HCT116 (cell line): ENCODE results near the gene REXO5.
A peak's percentile ranks its signal among the peaks of the same experiment; 100 is the strongest.

Experiments used
- EZH2 ChIP-seq: fragments of 200-600 bp; sonication (generic); IDR thresholded peaks from 2 replicates; pipeline ENCODE4 v1.6.1; 2017; ENCODE audit warnings: antibody characterized with exemption, mixed run types
- EZH2phosphoT487 ChIP-seq: fragments of 200-600 bp; IDR thresholded peaks from 2 replicates; pipeline ENCODE4 v1.6.1; 2018; ENCODE audit warnings: antibody characterized with exemption, borderline replicate concordance
- POLR2A ChIP-seq: IDR thresholded peaks from 2 replicates; pipeline ENCODE4 v1.7.0; 2011; ENCODE audit warnings: borderline replicate concordance; ENCODE audit not compliant: insufficient read depth, insufficient read length; ENCODE audit errors: extremely low read depth
- RAD21 ChIP-seq: IDR thresholded peaks from 2 replicates; pipeline ENCODE4 v1.6.1; 2012; ENCODE audit warnings: low read depth, mild to moderate bottlenecking
- SRF ChIP-seq: IDR thresholded peaks from 2 replicates; pipeline ENCODE4 v1.6.1; 2012; ENCODE audit warnings: low read depth
- YY1 ChIP-seq: IDR thresholded peaks from 2 replicates; pipeline ENCODE4 v1.6.1; 2011; ENCODE audit warnings: low read length, low read depth, moderate library complexity, mild to moderate bottlenecking; ENCODE audit not compliant: insufficient replicate concordance; ENCODE audit errors: extremely low read depth
- TF ChIP-seq, protein P1 (sequence below), 3 experiments: fragments of 200-600 bp in 1 of 3; sonication (generic) in 1 of 3; IDR thresholded peaks in 2 of 3; conservative IDR thresholded peaks in 1 of 3; 2 replicates each; pipeline ENCODE4 v1.5.1; 2012 to 2017; ENCODE audit warnings: low read depth in 2 of 3, low read length in 2 of 3, antibody characterized with exemption in 1 of 3, borderline replicate concordance in 1 of 3, control low read depth in 1 of 3, mild to moderate bottlenecking in 1 of 3, mixed read lengths in 1 of 3, mixed run types in 1 of 3, moderate library complexity in 1 of 3; ENCODE audit not compliant: insufficient read depth in 1 of 3
- TF ChIP-seq, protein P2 (sequence below): IDR thresholded peaks from 2 replicates; pipeline ENCODE4 v1.6.1; 2012; ENCODE audit warnings: low read depth

DNA sequence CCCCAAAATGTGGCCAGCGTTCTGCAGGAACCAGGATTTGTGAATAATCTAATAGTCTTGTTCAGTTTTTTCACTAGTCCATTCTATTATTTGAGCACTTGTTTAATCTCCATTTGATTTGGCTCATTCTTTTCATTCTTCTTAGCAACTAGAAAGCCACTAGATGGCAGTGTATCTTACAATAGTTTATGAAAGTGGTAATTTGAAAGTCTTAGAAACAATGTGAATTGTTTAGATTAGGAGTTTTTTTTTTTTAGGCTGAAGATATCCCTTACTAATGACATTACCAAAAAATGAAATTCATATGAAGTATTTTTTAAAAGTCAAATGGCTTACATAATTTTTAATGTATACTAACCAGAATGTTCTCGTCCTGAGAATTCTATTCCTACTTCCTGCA is 6.7 kb upstream of the REXO5 start:
- TF ChIP-seq SRF (no peak), RAD21 (peak; percentile 54), YY1 (no peak), POLR2A (no peak), EZH2phosphoT487 (no peak), EZH2 (no peak)
- TF ChIP-seq, protein P1, sequence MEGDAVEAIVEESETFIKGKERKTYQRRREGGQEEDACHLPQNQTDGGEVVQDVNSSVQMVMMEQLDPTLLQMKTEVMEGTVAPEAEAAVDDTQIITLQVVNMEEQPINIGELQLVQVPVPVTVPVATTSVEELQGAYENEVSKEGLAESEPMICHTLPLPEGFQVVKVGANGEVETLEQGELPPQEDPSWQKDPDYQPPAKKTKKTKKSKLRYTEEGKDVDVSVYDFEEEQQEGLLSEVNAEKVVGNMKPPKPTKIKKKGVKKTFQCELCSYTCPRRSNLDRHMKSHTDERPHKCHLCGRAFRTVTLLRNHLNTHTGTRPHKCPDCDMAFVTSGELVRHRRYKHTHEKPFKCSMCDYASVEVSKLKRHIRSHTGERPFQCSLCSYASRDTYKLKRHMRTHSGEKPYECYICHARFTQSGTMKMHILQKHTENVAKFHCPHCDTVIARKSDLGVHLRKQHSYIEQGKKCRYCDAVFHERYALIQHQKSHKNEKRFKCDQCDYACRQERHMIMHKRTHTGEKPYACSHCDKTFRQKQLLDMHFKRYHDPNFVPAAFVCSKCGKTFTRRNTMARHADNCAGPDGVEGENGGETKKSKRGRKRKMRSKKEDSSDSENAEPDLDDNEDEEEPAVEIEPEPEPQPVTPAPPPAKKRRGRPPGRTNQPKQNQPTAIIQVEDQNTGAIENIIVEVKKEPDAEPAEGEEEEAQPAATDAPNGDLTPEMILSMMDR (IDR thresholded peaks at IDR 0.05 in 2 of 3, conservative IDR thresholded peaks at IDR 0.05 in 1 of 3; ENCODE audit: borderline replicate concordance in 1 of 3, insufficient read depth in 1 of 3, low read depth in 2 of 3, low read length in 2 of 3) = peak; percentile 41 to 62 (median 46); a peak in 5 of 6 replicates
- TF ChIP-seq, protein P2, sequence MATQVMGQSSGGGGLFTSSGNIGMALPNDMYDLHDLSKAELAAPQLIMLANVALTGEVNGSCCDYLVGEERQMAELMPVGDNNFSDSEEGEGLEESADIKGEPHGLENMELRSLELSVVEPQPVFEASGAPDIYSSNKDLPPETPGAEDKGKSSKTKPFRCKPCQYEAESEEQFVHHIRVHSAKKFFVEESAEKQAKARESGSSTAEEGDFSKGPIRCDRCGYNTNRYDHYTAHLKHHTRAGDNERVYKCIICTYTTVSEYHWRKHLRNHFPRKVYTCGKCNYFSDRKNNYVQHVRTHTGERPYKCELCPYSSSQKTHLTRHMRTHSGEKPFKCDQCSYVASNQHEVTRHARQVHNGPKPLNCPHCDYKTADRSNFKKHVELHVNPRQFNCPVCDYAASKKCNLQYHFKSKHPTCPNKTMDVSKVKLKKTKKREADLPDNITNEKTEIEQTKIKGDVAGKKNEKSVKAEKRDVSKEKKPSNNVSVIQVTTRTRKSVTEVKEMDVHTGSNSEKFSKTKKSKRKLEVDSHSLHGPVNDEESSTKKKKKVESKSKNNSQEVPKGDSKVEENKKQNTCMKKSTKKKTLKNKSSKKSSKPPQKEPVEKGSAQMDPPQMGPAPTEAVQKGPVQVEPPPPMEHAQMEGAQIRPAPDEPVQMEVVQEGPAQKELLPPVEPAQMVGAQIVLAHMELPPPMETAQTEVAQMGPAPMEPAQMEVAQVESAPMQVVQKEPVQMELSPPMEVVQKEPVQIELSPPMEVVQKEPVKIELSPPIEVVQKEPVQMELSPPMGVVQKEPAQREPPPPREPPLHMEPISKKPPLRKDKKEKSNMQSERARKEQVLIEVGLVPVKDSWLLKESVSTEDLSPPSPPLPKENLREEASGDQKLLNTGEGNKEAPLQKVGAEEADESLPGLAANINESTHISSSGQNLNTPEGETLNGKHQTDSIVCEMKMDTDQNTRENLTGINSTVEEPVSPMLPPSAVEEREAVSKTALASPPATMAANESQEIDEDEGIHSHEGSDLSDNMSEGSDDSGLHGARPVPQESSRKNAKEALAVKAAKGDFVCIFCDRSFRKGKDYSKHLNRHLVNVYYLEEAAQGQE = no peak
